NCI-H446 (cell line): ENCODE results near the gene NAMPT.
A peak's percentile ranks its signal among the peaks of the same experiment; 100 is the strongest.
"Not testable (repeated sequence)": the region's sequence is repeated elsewhere in the genome, so short reads cannot be mapped to it uniquely, and the experiment has no call there.

ENCODE experiments used
- DNase-seq, 2 experiments: peaks; one replicate each; lab custom pipeline; 2025; lab: John Stamatoyannopoulos, UW

Gene NAMPT

GRCh38 chr7:106304568-106304967 lies 19.8 kb upstream of the NAMPT start:
- DNase-seq = no peak

GRCh38 chr7:106298631-106299030 lies 13.8 kb upstream of the NAMPT start:
- not testable (repeated sequence) for DNase-seq

- DNase-seq = not testable (repeated sequence)
Measured at GRCh38 chr7:106298155-106298554, 13.4 kb upstream of the NAMPT start.

GRCh38 chr7:106294334-106294733 lies 9.6 kb upstream of the NAMPT start:
- DNase-seq = no peak

GRCh38 chr7:106291247-106291646 lies 6.5 kb upstream of the NAMPT start:
- no peak for DNase-seq

GRCh38 chr7:106290319-106290718 lies 5.5 kb upstream of the NAMPT start:
- no peak for DNase-seq

- no peak for DNase-seq
Measured at GRCh38 chr7:106289848-106290247, 5.1 kb upstream of the NAMPT start.

- no peak for DNase-seq
Measured at GRCh38 chr7:106288263-106288662, 3.5 kb upstream of the NAMPT start.

- no peak for DNase-seq
Measured at GRCh38 chr7:106287786-106288185, 3.0 kb upstream of the NAMPT start.

- DNase-seq = no peak
Measured at GRCh38 chr7:106285855-106286492, 1.2 kb upstream of the NAMPT start.

GRCh38 chr7:106285051-106285854 lies 470 bp upstream of the NAMPT start:
- peak; percentile 88 to 95 for DNase-seq

- peak in 1 of 2 experiments; percentile 37 for DNase-seq
Measured at GRCh38 chr7:106283831-106284713, 711 bp downstream of the NAMPT start.

GRCh38 chr7:106283501-106283830 lies 1.3 kb downstream of the NAMPT start:
- DNase-seq = no peak

GRCh38 chr7:106282852-106283251 lies 1.9 kb downstream of the NAMPT start:
- no peak for DNase-seq

- DNase-seq = no peak
Measured at GRCh38 chr7:106282390-106282789, 2.4 kb downstream of the NAMPT start.

GRCh38 chr7:106281585-106282318 lies 3.0 kb downstream of the NAMPT start:
- no peak for DNase-seq

- no peak for DNase-seq
Measured at GRCh38 chr7:106281127-106281526, 3.7 kb downstream of the NAMPT start.

GRCh38 chr7:106279425-106280197 lies 5.2 kb downstream of the NAMPT start:
- no peak for DNase-seq

- DNase-seq = no peak
Measured at GRCh38 chr7:106278695-106279094, 6.1 kb downstream of the NAMPT start.

- no peak for DNase-seq
Measured at GRCh38 chr7:106277976-106278375, 6.8 kb downstream of the NAMPT start.

GRCh38 chr7:106276513-106276912 lies 8.3 kb downstream of the NAMPT start:
- DNase-seq = no peak
